ENCODE data around the gene KIRREL3. TPM values are rescaled to one million over a fixed set of nuclear protein-coding genes. Genes with fewer than 3 reads are reported as not detected.

KIRREL3 gene
- polyA plus RNA-seq, 1 of the 3 experiments (the other 2 are of a cell fraction), result 3.7 TPM

- Histone ChIP-seq H3F3A (replicated peaks; ENCODE audit: insufficient read depth) (no peaks in the 10 kb centered on the region), H3K9ac (no peak overlapping the region), H3K4me2 (no peak overlapping the region), H3K9me2 (no peaks in the 10 kb centered on the region), H2AFZ (ENCODE audit: low read depth) (no peak overlapping the region), H3K4me3 (ENCODE audit: low read depth in 2 of 2, low read length in 1 of 2) (no peak overlapping the region), H3K27ac (ENCODE audit: low read depth in 2 of 2, low read length in 1 of 2) (no peak overlapping the region), H3K27me3 (ENCODE audit: insufficient read depth) (no peaks in the 10 kb centered on the region), H3K9me3 (no peaks in the 10 kb centered on the region), H3K79me2 (ENCODE audit: insufficient read depth) (no peaks in the 10 kb centered on the region), H4K20me1 (ENCODE audit: insufficient read depth) (no peaks in the 10 kb centered on the region), H3K4me1 (ENCODE audit: control insufficient read depth in 1 of 2, insufficient read depth in 2 of 2, low read depth in 1 of 2, low read length in 1 of 2) (no peaks in the 10 kb centered on the region), H3K36me3 (replicated peaks in 1 of 2; ENCODE audit: control insufficient read depth in 1 of 2, insufficient read depth in 2 of 2, low read length in 1 of 2) (no peaks in the 10 kb centered on the region)
- CTCF ChIA-PET, result no interaction called here
- no peak for TF ChIP-seq NFIC (IDR thresholded peaks at IDR 0.05; ENCODE audit: borderline replicate concordance)
- POLR2A ChIA-PET, result no interaction called here
- WGBS (ENCODE audit: low lambda C conversion rate), result 81% methylated on average over 2 of the region's 2 CpGs
- DNase-seq, result no peak
Measured at GRCh38 chr11:126782810-126783209, 217.8 kb downstream of the KIRREL3 start.

- Histone ChIP-seq H3K9ac (no peak overlapping the region), H3K4me1 (ENCODE audit: control insufficient read depth in 1 of 2, insufficient read depth in 2 of 2, low read depth in 1 of 2, low read length in 1 of 2) (no peaks in the 10 kb centered on the region), H3K4me3 (ENCODE audit: low read depth in 2 of 2, low read length in 1 of 2) (no peak overlapping the region), H3K4me2 (no peak overlapping the region), H3K79me2 (ENCODE audit: insufficient read depth) (no peaks in the 10 kb centered on the region), H3K36me3 (replicated peaks in 1 of 2; ENCODE audit: control insufficient read depth in 1 of 2, insufficient read depth in 2 of 2, low read length in 1 of 2) (no peaks in the 10 kb centered on the region), H4K20me1 (ENCODE audit: insufficient read depth) (no peaks in the 10 kb centered on the region), H3F3A (replicated peaks; ENCODE audit: insufficient read depth) (no peaks in the 10 kb centered on the region), H3K9me2 (no peaks in the 10 kb centered on the region), H2AFZ (ENCODE audit: low read depth) (no peak overlapping the region), H3K9me3 (no peaks in the 10 kb centered on the region), H3K27me3 (ENCODE audit: insufficient read depth) (no peaks in the 10 kb centered on the region), H3K27ac (ENCODE audit: low read depth in 2 of 2, low read length in 1 of 2) (no peak overlapping the region)
- ChIA-PET POLR2A (no interaction called here), CTCF (interaction anchor here (1.0 kb wide), 1 partner anchor 9 kb away, joined by 5 read pairs; no protein-coding TSS in a partner anchor)
- TF ChIP-seq RCOR1 (IDR thresholded peaks at IDR 0.05; ENCODE audit: low read length) (no peak), SMC3 (IDR thresholded peaks at IDR 0.05; ENCODE audit: low read depth, low read length) (no peak), GABPA (IDR thresholded peaks at IDR 0.05; ENCODE audit: low read depth) (no peak), REST (IDR thresholded peaks at IDR 0.05; ENCODE audit: low read depth, low read length) (no peak), RFX5 (IDR thresholded peaks at IDR 0.05; ENCODE audit: low read length) (no peak), TCF12 (IDR thresholded peaks at IDR 0.05) (no peak), GATA2 (CRISPR knock-in tag; IDR thresholded peaks at IDR 0.05) (no peak), EZH2phosphoT487 (IDR thresholded peaks at IDR 0.05; ENCODE audit: borderline replicate concordance, low read depth) (no peak)
- DNase-seq, result no peak
- 82% methylated on average over 5 of the region's 5 CpGs for WGBS (ENCODE audit: low lambda C conversion rate)
Measured at GRCh38 chr11:126781942-126782341, 218.6 kb downstream of the KIRREL3 start.

GRCh38 chr11:126776119-126776518 lies 224.5 kb downstream of the KIRREL3 start:
- POLR2A ChIA-PET, result no interaction called here
- Histone ChIP-seq H3K79me2 (ENCODE audit: insufficient read depth) (no peaks in the 10 kb centered on the region), H4K20me1 (ENCODE audit: insufficient read depth) (no peaks in the 10 kb centered on the region), H3K9me3 (no peaks in the 10 kb centered on the region), H3K27ac (ENCODE audit: low read depth in 2 of 2, low read length in 1 of 2) (no peak overlapping the region), H3K9ac (no peak overlapping the region), H3K4me1 (ENCODE audit: control insufficient read depth in 1 of 2, insufficient read depth in 2 of 2, low read depth in 1 of 2, low read length in 1 of 2) (no peaks in the 10 kb centered on the region), H3K4me2 (no peak overlapping the region), H2AFZ (ENCODE audit: low read depth) (no peak overlapping the region), H3K36me3 (replicated peaks in 1 of 2; ENCODE audit: control insufficient read depth in 1 of 2, insufficient read depth in 2 of 2, low read length in 1 of 2) (no peaks in the 10 kb centered on the region), H3F3A (replicated peaks; ENCODE audit: insufficient read depth) (no peaks in the 10 kb centered on the region), H3K4me3 (ENCODE audit: low read depth in 2 of 2, low read length in 1 of 2) (no peak overlapping the region), H3K9me2 (no peaks in the 10 kb centered on the region), H3K27me3 (ENCODE audit: insufficient read depth) (no peaks in the 10 kb centered on the region)
- DNase-seq, result no peak
- TF ChIP-seq NFIC (IDR thresholded peaks at IDR 0.05; ENCODE audit: borderline replicate concordance) (no peak), TCF12 (IDR thresholded peaks at IDR 0.05) (no peak), YY1 (IDR thresholded peaks at IDR 0.05; ENCODE audit: low read depth) (no peak), RCOR1 (IDR thresholded peaks at IDR 0.05; ENCODE audit: low read length) (no peak), GABPA (IDR thresholded peaks at IDR 0.05; ENCODE audit: low read depth) (no peak), IRF3 (IDR thresholded peaks at IDR 0.05; ENCODE audit: low read depth, low read length) (no peak), GATA2 (CRISPR knock-in tag; IDR thresholded peaks at IDR 0.05) (no peak), EP300 (IDR thresholded peaks at IDR 0.05; ENCODE audit: borderline replicate concordance in 1 of 2, low read depth in 1 of 2, low read length in 1 of 2) (no peak), FOXM1 (IDR thresholded peaks at IDR 0.05; ENCODE audit: low read depth) (no peak)
- WGBS (ENCODE audit: low lambda C conversion rate), result 95% methylated on average over 2 of the region's 3 CpGs
- CTCF ChIA-PET, result no interaction called here

Data from SK-N-SH (cell line).